ENCODE measurements around the gene SLCO3A1. TPM values are rescaled to one million over a fixed set of nuclear protein-coding genes. Genes with fewer than 3 reads are reported as not detected.
A peak's percentile ranks its signal among the peaks of the same experiment; 100 is the strongest.

SLCO3A1 gene
- total RNA-seq, 1 experiment from 2014 or later: not detected

GRCh38 chr15:92166751-92167405 lies 313.4 kb downstream of the SLCO3A1 start:
- no peak for DNase-seq
- H3K4me3 ChIP-seq (ENCODE audit: low read depth, low read length): no peak overlapping the region
- H3K27me3 ChIP-seq (replicated peaks; ENCODE audit: control insufficient read depth, insufficient read depth, low read length): no peaks in the 10 kb centered on the region
- no TSS peak for BruUV-seq (replicated peaks)
- POLR2A ChIA-PET: no interaction called here
- TF ChIP-seq CTCF (IDR thresholded peaks at IDR 0.05; ENCODE audit: insufficient read depth in 1 of 2, low read depth in 1 of 2, low read length in 1 of 2, severe bottlenecking in 1 of 2, unreplicated experiment in 1 of 2): no peak
- Mint-ChIP-seq H3K27ac (ENCODE audit: unreplicated experiment) (peak overlapping the region; percentile 84), H3K4me1 (ENCODE audit: low read depth, unreplicated experiment) (peaks cover 45% of the 10 kb centered on the region), H3K36me3 (ENCODE audit: insufficient read depth, unreplicated experiment) (no peaks in the 10 kb centered on the region), H3K4me3 (ENCODE audit: unreplicated experiment) (no peak overlapping the region), H3K27me3 (ENCODE audit: insufficient read depth, unreplicated experiment) (no peaks in the 10 kb centered on the region), H3K9me3 (ENCODE audit: unreplicated experiment) (no peaks in the 10 kb centered on the region)
- intact Hi-C loops (cut with micrococcal nuclease; ENCODE audit: unreplicated experiment): no loop called here
- H3K4me1 ChIP-seq: peaks cover 59% of the 10 kb centered on the region
- no peaks in the 10 kb centered on the region for H3K9me3 ChIP-seq
- CTCF ChIA-PET: no interaction called here
- H3K36me3 ChIP-seq (ENCODE audit: control insufficient read depth, insufficient read depth, low read length): no peaks in the 10 kb centered on the region

- Mint-ChIP-seq H3K4me3 (ENCODE audit: unreplicated experiment) (no peak overlapping the region), H3K9me3 (ENCODE audit: unreplicated experiment) (no peaks in the 10 kb centered on the region), H3K36me3 (ENCODE audit: insufficient read depth, unreplicated experiment) (no peaks in the 10 kb centered on the region), H3K27ac (ENCODE audit: unreplicated experiment) (no peak overlapping the region), H3K27me3 (ENCODE audit: insufficient read depth, unreplicated experiment) (no peaks in the 10 kb centered on the region), H3K4me1 (ENCODE audit: low read depth, unreplicated experiment) (peaks cover 45% of the 10 kb centered on the region)
- CTCF ChIA-PET: no interaction called here
- peaks cover 59% of the 10 kb centered on the region for H3K4me1 ChIP-seq
- POLR2A ChIA-PET: no interaction called here
- DNase-seq: peak; percentile 21 to 46
- H3K9me3 ChIP-seq: no peaks in the 10 kb centered on the region
- H3K27me3 ChIP-seq (replicated peaks; ENCODE audit: control insufficient read depth, insufficient read depth, low read length): no peaks in the 10 kb centered on the region
- TF ChIP-seq CTCF (IDR thresholded peaks at IDR 0.05; ENCODE audit: insufficient read depth in 1 of 2, low read depth in 1 of 2, low read length in 1 of 2, severe bottlenecking in 1 of 2, unreplicated experiment in 1 of 2): no peak
- H3K4me3 ChIP-seq (ENCODE audit: low read depth, low read length): no peak overlapping the region
- BruUV-seq (replicated peaks): no TSS peak
- intact Hi-C loops (cut with micrococcal nuclease; ENCODE audit: unreplicated experiment): no loop called here
- H3K36me3 ChIP-seq (ENCODE audit: control insufficient read depth, insufficient read depth, low read length): no peaks in the 10 kb centered on the region
These were observed 313.9 kb downstream of the SLCO3A1 start for GRCh38 chr15:92167451-92167850.

- POLR2A ChIA-PET: no interaction called here
- Mint-ChIP-seq H3K36me3 (ENCODE audit: insufficient read depth, unreplicated experiment) (peaks cover under 1% of the 10 kb centered on the region), H3K27me3 (ENCODE audit: insufficient read depth, unreplicated experiment) (no peaks in the 10 kb centered on the region), H3K4me3 (ENCODE audit: unreplicated experiment) (no peak overlapping the region), H3K9me3 (ENCODE audit: unreplicated experiment) (no peaks in the 10 kb centered on the region), H3K4me1 (ENCODE audit: low read depth, unreplicated experiment) (peaks cover 45% of the 10 kb centered on the region), H3K27ac (ENCODE audit: unreplicated experiment) (no peak overlapping the region)
- no peaks in the 10 kb centered on the region for H3K36me3 ChIP-seq (ENCODE audit: control insufficient read depth, insufficient read depth, low read length)
- peaks cover 59% of the 10 kb centered on the region for H3K4me1 ChIP-seq
- TF ChIP-seq CTCF (IDR thresholded peaks at IDR 0.05; ENCODE audit: insufficient read depth in 1 of 2, low read depth in 1 of 2, low read length in 1 of 2, severe bottlenecking in 1 of 2, unreplicated experiment in 1 of 2): no peak
- CTCF ChIA-PET: no interaction called here
- no peaks in the 10 kb centered on the region for H3K27me3 ChIP-seq (replicated peaks; ENCODE audit: control insufficient read depth, insufficient read depth, low read length)
- DNase-seq: no peak
- no peaks in the 10 kb centered on the region for H3K9me3 ChIP-seq
- no TSS peak for BruUV-seq (replicated peaks)
- intact Hi-C loops (cut with micrococcal nuclease; ENCODE audit: unreplicated experiment): no loop called here
- no peak overlapping the region for H3K4me3 ChIP-seq (ENCODE audit: low read depth, low read length)
These were observed 314.7 kb downstream of the SLCO3A1 start for GRCh38 chr15:92168066-92168683.

All from Caco-2 (cell line).